Measurements from ENCODE around the gene GPR156.

Gene GPR156

DNA sequence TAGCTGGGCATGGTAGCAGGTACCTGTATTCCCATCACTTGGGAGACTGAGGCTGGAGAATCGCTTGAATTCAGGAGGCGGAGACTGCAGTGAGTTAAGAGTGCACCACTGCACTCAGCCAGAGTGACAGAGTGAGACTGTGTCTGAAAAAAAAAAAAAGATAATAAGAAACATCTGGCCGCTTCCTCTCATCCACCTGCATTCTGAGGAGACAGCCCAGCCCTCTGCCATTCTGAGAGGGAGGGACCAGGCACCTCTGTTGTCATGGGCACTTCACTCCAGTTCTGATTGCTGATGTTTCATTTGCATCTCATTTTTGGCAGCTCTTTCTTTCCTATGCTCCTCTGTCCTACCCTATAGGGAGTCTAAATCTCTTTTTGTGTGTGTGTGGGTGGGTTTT, 154.4 kb downstream of the GPR156 start:
- no peak overlapping the region for H3K4me3 ChIP-seq (ENCODE audit: low read depth, low read length)

DNA sequence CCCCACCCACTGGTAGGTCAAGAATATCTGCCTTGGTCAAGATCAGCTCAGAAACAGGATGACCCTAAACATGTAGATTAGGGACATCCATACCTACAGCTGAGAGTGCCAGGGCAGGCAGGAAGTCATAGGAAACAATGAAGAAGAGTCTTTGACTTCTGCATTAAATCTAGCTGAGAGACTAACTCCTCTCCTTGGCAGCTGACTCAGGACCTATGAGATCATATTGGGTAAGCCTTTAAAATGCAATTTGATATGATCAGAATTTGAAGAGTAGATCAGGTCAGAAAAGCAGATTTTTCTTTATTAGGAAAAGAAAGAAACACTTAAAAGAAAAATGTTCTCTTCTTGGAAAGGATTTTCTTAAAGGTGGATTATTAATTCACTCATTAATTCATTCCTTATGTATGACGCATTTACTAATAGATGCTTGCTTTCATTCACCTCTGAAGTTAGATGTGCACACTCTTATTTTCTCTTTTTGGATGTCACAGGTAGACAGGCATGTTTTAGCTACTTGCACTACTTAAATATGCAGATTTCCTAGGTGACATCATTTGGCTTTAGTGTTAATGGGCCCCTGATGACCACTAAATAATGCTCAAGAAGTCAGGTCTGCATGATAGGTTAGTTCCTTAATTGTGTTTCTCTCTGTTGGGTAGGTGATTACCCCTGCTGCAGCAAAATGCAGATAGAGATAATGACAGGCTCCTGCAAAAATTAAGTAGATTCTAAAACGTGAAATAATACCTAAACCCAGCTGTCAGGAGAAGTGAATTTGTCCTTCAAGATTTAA, 155.1 kb downstream of the GPR156 start:
- H3K4me3 ChIP-seq (ENCODE audit: low read depth, low read length): no peak overlapping the region

DNA sequence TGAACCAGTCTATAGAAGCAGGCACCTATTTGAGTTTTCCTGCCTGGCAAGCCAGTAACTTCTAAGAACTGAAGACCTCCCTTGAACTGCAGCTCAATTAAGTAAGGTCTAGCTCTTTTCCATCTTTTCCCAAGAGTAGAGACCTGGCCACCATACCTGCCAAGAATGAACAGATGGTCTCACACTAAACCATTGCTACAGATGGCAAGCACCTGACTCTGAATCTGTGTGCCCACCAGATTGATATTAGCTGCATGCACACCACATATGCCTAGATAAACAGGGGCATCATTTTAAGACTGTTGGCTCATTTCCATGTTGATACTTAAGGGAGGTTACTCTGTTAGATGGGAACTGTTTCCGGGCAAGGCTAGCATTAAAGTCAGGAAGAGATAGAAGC, 156.0 kb downstream of the GPR156 start:
- no peak overlapping the region for H3K4me3 ChIP-seq (ENCODE audit: low read depth, low read length)

DNA sequence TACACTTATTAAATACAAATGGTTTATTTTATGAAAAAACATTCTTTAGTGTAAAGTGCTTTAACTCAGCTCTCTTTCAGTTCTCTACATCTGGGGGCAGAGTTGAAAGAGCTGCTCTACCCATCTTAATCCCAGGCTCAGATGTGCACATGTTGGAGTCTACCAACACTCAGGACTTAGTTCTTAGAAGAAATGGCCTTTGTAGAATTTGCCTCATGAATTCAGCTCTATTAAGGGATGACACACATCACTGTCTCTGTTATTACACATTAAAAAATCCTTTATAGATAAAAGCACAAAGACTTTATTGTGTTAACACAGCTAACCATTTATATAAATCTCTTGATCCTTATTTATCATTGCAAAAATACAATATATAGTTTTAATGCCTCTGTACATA, 159.0 kb downstream of the GPR156 start:
- H3K4me3 ChIP-seq (ENCODE audit: low read depth, low read length): no peak overlapping the region

DNA sequence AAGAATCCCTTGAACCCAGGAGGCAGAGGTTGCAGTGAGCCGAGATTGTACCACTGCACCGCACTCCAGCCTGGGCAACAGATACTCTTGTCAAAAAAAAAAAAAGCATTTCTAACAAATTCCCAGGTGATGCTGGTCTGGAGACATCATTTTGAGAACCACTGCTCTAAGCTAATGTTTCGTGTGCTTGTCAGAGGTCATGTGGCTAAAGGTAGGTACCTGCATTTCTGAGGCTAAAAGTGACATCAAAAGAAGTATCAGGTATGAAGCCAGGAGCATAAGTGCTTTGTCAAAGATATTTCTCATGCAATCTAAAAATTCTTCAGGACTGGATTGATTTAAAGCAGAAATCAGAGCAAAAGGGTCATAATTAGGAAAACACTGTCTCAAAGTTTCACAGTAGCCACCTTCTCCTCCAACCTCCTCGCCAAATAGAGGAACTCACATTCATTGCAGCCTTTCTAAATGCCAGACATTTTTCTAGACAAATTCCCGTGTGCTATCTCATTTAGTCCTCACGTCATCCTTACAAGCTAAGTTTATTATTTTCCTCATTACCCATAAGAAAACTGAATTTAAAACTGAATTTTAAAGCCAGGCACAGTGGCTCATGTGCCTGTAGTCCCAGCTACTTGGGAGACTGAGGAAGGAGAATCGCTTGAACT, 165.0 kb downstream of the GPR156 start:
- no peak overlapping the region for H3K4me3 ChIP-seq (ENCODE audit: low read depth, low read length)

All from iPS-11a (cell line).